Uterus (tissue), 4 donors: ENCODE data around the gene SLC44A1. TPM values are rescaled to one million over a fixed set of nuclear protein-coding genes. Genes with fewer than 3 reads are reported as not detected.
A peak's percentile ranks its signal among the peaks of the same experiment; 100 is the strongest.

Experiments used
- DNase-seq, 2 donors: peaks; one replicate each; pipeline ENCODE4 v3.0.0-alpha.2; 2019 to 2020
- H3K27ac ChIP-seq, 2 donors: fragments of 200-600 bp; sonication (generic); 1 replicate in 1 of 2; 2 replicates in 1 of 2; pipeline ENCODE4 v1.5.1; 2016 to 2018
- H3K27me3 ChIP-seq, 2 donors: fragments of 200-600 bp; sonication (generic); one replicate each; pipeline ENCODE4 v1.5.1; 2018 to 2019; ENCODE audit warnings: control low read depth in 1 of 2
- H3K36me3 ChIP-seq, 2 donors: fragments of 200-600 bp; sonication (generic); one replicate each; pipeline ENCODE4 v1.5.1; 2019; ENCODE audit warnings: control low read depth in 1 of 2
- H3K4me1 ChIP-seq, 2 donors: fragments of 200-600 bp; sonication (generic); one replicate each; pipeline ENCODE4 v1.5.1; 2018 to 2019; ENCODE audit warnings: control low read depth in 1 of 2
- H3K4me3 ChIP-seq, 2 donors: fragments of 200-600 bp; sonication (generic); 1 replicate in 1 of 2; 2 replicates in 1 of 2; pipeline ENCODE4 v1.5.1; 2018 to 2019; ENCODE audit warnings: mild to moderate bottlenecking in 1 of 2
- H3K9me3 ChIP-seq, 2 donors: fragments of 200-600 bp; sonication (generic); one replicate each; pipeline ENCODE4 v1.5.1; 2019; ENCODE audit warnings: control low read depth in 1 of 2
- CTCF ChIP-seq, 4 experiments: fragments of 200-600 bp in 2 of 4; fragments of 450-650 bp in 2 of 4; sonication (generic) in 2 of 4; IDR thresholded peaks; one replicate each; pipeline ENCODE4 v1.5.1; 2016 to 2019; ENCODE audit warnings: antibody characterized with exemption in 4 of 4, mild to moderate bottlenecking in 2 of 4, moderate library complexity in 1 of 4
- POLR2A ChIP-seq, 2 donors: fragments of 450-650 bp; IDR thresholded peaks; one replicate each; pipeline ENCODE4 v1.6.1; 2016; ENCODE audit warnings: antibody characterized with exemption in 2 of 2, mild to moderate bottlenecking in 1 of 2, moderate library complexity in 1 of 2
- intact Hi-C: fragments of 100-400 bp; cut with DNase I; formaldehyde crosslinking; loops from one replicate; pipeline ENCODE4 v1.15.1; 2023; ENCODE audit warnings: low total_unique reads
- total RNA-seq, 4 donors: library from RNA; depleted of rRNA in 3 of 4; stranded (reverse); fragments of >200 nt in 3 of 4; gene quantifications; one replicate each; pipeline versions ENCODE4 v1.1.0 to v1.2.4, GENCODE V29; 2014 to 2023
- donor health status: DM: yes; HTN: yes; CAD: no.

SLC44A1 gene
- total RNA-seq, 4 donors from 2014 or later, result 58.2 to 75.0 (median 63.0) TPM

GRCh38 chr9:105444130-105444529, 199.7 kb downstream of the SLC44A1 start:
- H3K4me3 ChIP-seq, result no peak overlapping the region
- H3K27ac ChIP-seq, result no peak overlapping the region
- intact Hi-C loops, result no loop called here
- no peaks in the 10 kb centered on the region for H3K4me1 ChIP-seq
- no peaks in the 10 kb centered on the region for H3K36me3 ChIP-seq
- TF ChIP-seq CTCF (IDR thresholded peaks at IDR 0.05) (no peak), POLR2A (IDR thresholded peaks at IDR 0.05) (no peak)
- H3K27me3 ChIP-seq, result no peaks in the 10 kb centered on the region
- no peaks in the 10 kb centered on the region for H3K9me3 ChIP-seq
- DNase-seq, result no peak

GRCh38 chr9:105445203-105445881, 200.9 kb downstream of the SLC44A1 start:
- TF ChIP-seq CTCF (IDR thresholded peaks at IDR 0.05) (no peak), POLR2A (IDR thresholded peaks at IDR 0.05) (no peak)
- Histone ChIP-seq H3K27me3 (no peaks in the 10 kb centered on the region), H3K4me3 (no peak overlapping the region), H3K27ac (no peak overlapping the region), H3K9me3 (no peaks in the 10 kb centered on the region), H3K36me3 (no peaks in the 10 kb centered on the region), H3K4me1 (no peaks in the 10 kb centered on the region)
- intact Hi-C loops, result no loop called here
- no peak for DNase-seq

- Histone ChIP-seq H3K9me3 (no peaks in the 10 kb centered on the region), H3K27me3 (no peaks in the 10 kb centered on the region), H3K36me3 (no peaks in the 10 kb centered on the region), H3K27ac (peak overlapping the region; percentile 79), H3K4me1 (no peaks in the 10 kb centered on the region), H3K4me3 (peak overlapping the region; percentile 67 to 79)
- intact Hi-C loops, result no loop called here
- no peak for TF ChIP-seq POLR2A (IDR thresholded peaks at IDR 0.05)
- no peak for TF ChIP-seq CTCF (IDR thresholded peaks at IDR 0.05)
- no peak for DNase-seq
Observed at GRCh38 chr9:105447386-105447813, 202.9 kb downstream of the SLC44A1 start.

GRCh38 chr9:105447814-105448812, 203.7 kb downstream of the SLC44A1 start, which contains the start of gene FSD1L:
FSD1L (plus strand) TSS chr9:105448034; CDS start chr9:105448221, 187 bp downstream.
- intact Hi-C loops, result no loop called here
- peak within 1 kb of the TSS; percentile 67 to 79 for H3K4me3 ChIP-seq
- peak; percentile 90 to 91 for DNase-seq
- H3K27me3 ChIP-seq, result no peaks in the 10 kb centered on the region
- H3K27ac ChIP-seq, result peak within 1 kb of the TSS; percentile 79
- H3K4me1 ChIP-seq, result no peaks in the 10 kb centered on the region
- no peaks in the 10 kb centered on the region for H3K36me3 ChIP-seq
- no peaks in the 10 kb centered on the region for H3K9me3 ChIP-seq
- TF ChIP-seq POLR2A (IDR thresholded peaks at IDR 0.05) (peak; percentile 24 to 58), CTCF (IDR thresholded peaks at IDR 0.05) (peak in 2 of 4 experiments; percentile 37 to 47)
